HCT116 (cell line): Measurements from ENCODE around the gene MED13L. TPM values are rescaled to one million over a fixed set of nuclear protein-coding genes. Genes with fewer than 3 reads are reported as not detected.
A peak's percentile ranks its signal among the peaks of the same experiment; 100 is the strongest.

Source experiments
- ATAC-seq: fragments of 200-7000 bp; cut with Tn5 transposase; 2 replicates; pipeline ENCODE4 v1.9.1; 2020; ENCODE audit warnings: mild to moderate bottlenecking, moderate library complexity
- BruUV-seq: library from RNA; stranded (reverse); fragments of 400-500 nt; replicated peaks from 2 replicates; lab custom pipeline; 2021; lab: Mats Ljungman, UMichigan
- CTCF ChIA-PET: fragments of 300-600 bp; sonication (Branson Sonifier 250); formaldehyde crosslinking; loops from one replicate; lab custom pipeline; 2021; ENCODE audit warnings: antibody characterized with exemption; lab: Charles Lee
- POLR2A ChIA-PET: fragments of 300-600, 350-600 bp; sonication (Branson Sonifier 250); formaldehyde crosslinking; loops from one replicate; lab custom pipeline; 2021; ENCODE audit warnings: antibody characterized with exemption; lab: Charles Lee
- RAD21 ChIA-PET, 2 experiments: fragments of 300-600 bp; sonication (Branson Sonifier 250); formaldehyde crosslinking; loops; one replicate each; lab custom pipeline; 2023; ENCODE audit warnings: low total read pairs in 2 of 2; ENCODE audit not compliant: uncharacterized antibody in 2 of 2, unreplicated experiment in 2 of 2, low non-redundant PET in 1 of 2; lab: Charles Lee
- DNase-seq: peaks from one replicate; pipeline ENCODE4 v3.0.0-alpha.2; 2010; ENCODE audit warnings: low read depth, low spot score
- H2AFZ ChIP-seq: fragments of 200-600 bp; shearing (Covaris generic), sonication (generic); 2 replicates; pipeline ENCODE4 v1.6.1; 2017; ENCODE audit warnings: low read depth, mixed run types, mixed read lengths, antibody characterized with exemption, low read length; ENCODE audit not compliant: poor library complexity, severe bottlenecking
- H3K27ac ChIP-seq: 2 replicates; pipeline ENCODE4 v1.5.1; 2012; ENCODE audit warnings: low read depth, low read length
- H3K27me3 ChIP-seq: fragments of 200-600 bp; sonication (generic); 2 replicates; pipeline ENCODE4 v1.6.1; 2016; ENCODE audit warnings: mixed run types, low read length, mixed read lengths; ENCODE audit not compliant: insufficient read depth
- H3K36me3 ChIP-seq, 2 experiments: fragments of 200-500 bp in 1 of 2; fragments of 200-600 bp in 1 of 2; sonication (Bioruptor generic) in 1 of 2; sonication (generic) in 1 of 2; 2 replicates each; pipeline versions ENCODE4 v1.5.1 to v1.6.1; 2014 to 2016; ENCODE audit warnings: low read length in 2 of 2, inconsistent platforms in 1 of 2, mixed read lengths in 1 of 2, mixed run types in 1 of 2; ENCODE audit not compliant: insufficient read depth in 2 of 2, control insufficient read depth in 1 of 2
- H3K4me1 ChIP-seq, 2 experiments: fragments of 200-600 bp in 1 of 2; sonication (generic) in 1 of 2; 2 replicates each; pipeline versions ENCODE4 v1.5.1 to v1.6.1; 2012 to 2017; ENCODE audit warnings: low read length in 2 of 2, inconsistent platforms in 1 of 2, mild to moderate bottlenecking in 1 of 2, mixed read lengths in 1 of 2, mixed run types in 1 of 2, moderate library complexity in 1 of 2; ENCODE audit not compliant: insufficient read depth in 2 of 2, control insufficient read depth in 1 of 2
- H3K4me2 ChIP-seq: fragments of 200-600 bp; sonication (generic); 2 replicates; pipeline ENCODE4 v1.6.1; 2017; ENCODE audit warnings: mixed run types, low read length, mixed read lengths
- H3K4me3 ChIP-seq, 2 experiments: fragments of 200-600 bp in 1 of 2; sonication (generic) in 1 of 2; replicated peaks in 1 of 2; 2 replicates each; pipeline ENCODE4 v1.5.1; 2011 to 2016; ENCODE audit warnings: low read length in 2 of 2, control low read depth in 1 of 2, low read depth in 1 of 2, mild to moderate bottlenecking in 1 of 2, mixed read lengths in 1 of 2, mixed run types in 1 of 2
- H3K79me2 ChIP-seq: fragments of 200-600 bp; sonication (generic); 2 replicates; pipeline ENCODE4 v1.6.1; 2017; ENCODE audit warnings: mild to moderate bottlenecking, mixed run types, low read length, moderate library complexity, mixed read lengths; ENCODE audit not compliant: insufficient read depth
- H3K9ac ChIP-seq: fragments of 200-600 bp; sonication (generic); 2 replicates; pipeline ENCODE4 v1.6.1; 2016; ENCODE audit warnings: low read length, mixed read lengths
- H3K9me2 ChIP-seq: fragments of 200-600 bp; sonication (generic), shearing (Covaris generic); 2 replicates; pipeline ENCODE4 v1.6.1; 2017; ENCODE audit warnings: mixed run types, mild to moderate bottlenecking, moderate library complexity; ENCODE audit not compliant: insufficient read depth
- H3K9me3 ChIP-seq, 2 experiments: fragments of 200-500 bp in 1 of 2; fragments of 200-600 bp in 1 of 2; sonication (Bioruptor generic) in 1 of 2; sonication (generic) in 1 of 2; 2 replicates each; pipeline ENCODE4 v1.6.1; 2014 to 2017; ENCODE audit warnings: low read length in 2 of 2, mixed read lengths in 2 of 2, inconsistent platforms in 1 of 2, low read depth in 1 of 2, mild to moderate bottlenecking in 1 of 2, mixed run types in 1 of 2, moderate library complexity in 1 of 2; ENCODE audit not compliant: control insufficient read depth in 1 of 2, insufficient read depth in 1 of 2
- H4K20me1 ChIP-seq: fragments of 200-600 bp; sonication (generic), shearing (Covaris generic); 2 replicates; pipeline ENCODE4 v1.6.1; 2017; ENCODE audit warnings: mixed run types, mild to moderate bottlenecking, moderate library complexity; ENCODE audit not compliant: insufficient read depth
- EZH2 ChIP-seq: fragments of 200-600 bp; sonication (generic); IDR thresholded peaks from 2 replicates; pipeline ENCODE4 v1.6.1; 2017; ENCODE audit warnings: antibody characterized with exemption, mixed run types
- FOSL1 ChIP-seq: IDR thresholded peaks from 2 replicates; pipeline ENCODE4 v1.6.1; 2012; ENCODE audit warnings: low read depth
- JUND ChIP-seq: IDR thresholded peaks from 2 replicates; pipeline ENCODE4 v1.6.1; 2012
- SP1 ChIP-seq: IDR thresholded peaks from 2 replicates; pipeline ENCODE4 v1.6.1; 2012; ENCODE audit warnings: low read depth
- YY1 ChIP-seq: IDR thresholded peaks from 2 replicates; pipeline ENCODE4 v1.6.1; 2011; ENCODE audit warnings: low read length, low read depth, moderate library complexity, mild to moderate bottlenecking; ENCODE audit not compliant: insufficient replicate concordance; ENCODE audit errors: extremely low read depth
- intact Hi-C: fragments of 100-400 bp; cut with micrococcal nuclease; formaldehyde crosslinking; loops from 2 replicates; pipeline ENCODE4 v1.10.0; 2022
- total RNA-seq: library from RNA; stranded (reverse); gene quantifications from one replicate; pipeline ENCODE4 v1.2.1, GENCODE V29; 2021; ENCODE audit not compliant: unreplicated experiment

Gene MED13L
- total RNA-seq, 1 experiment from 2014 or later: 176 TPM

GRCh38 chr12:116143909-116144308 lies 133.6 kb downstream of the MED13L start:
- TF ChIP-seq SP1 (no peak), EZH2 (no peak)
- no peaks in the 10 kb centered on the region for H3K9me2 ChIP-seq
- intact Hi-C loops: loop anchor here (5.0 to 10.0 kb wide), 2 partner anchors 531 to 553 kb away; no protein-coding TSS in a partner anchor
- ChIA-PET RAD21 (no interaction called here), POLR2A (no interaction called here), CTCF (interaction anchor here (1.0 kb wide), 1 partner anchor 456 kb away, joined by 4 read pairs; no protein-coding TSS in a partner anchor)
- no peak for DNase-seq
- no peak overlapping the region for H3K4me3 ChIP-seq
- peak overlapping the region; percentile 21; the same call in 1 of the 2 replicates for H3K27ac ChIP-seq
- H3K4me2 ChIP-seq: peak overlapping the region; percentile 22
- H2AFZ ChIP-seq: no peak overlapping the region
- peaks cover 58% of the 10 kb centered on the region for H4K20me1 ChIP-seq
- peak; percentile 46 for ATAC-seq
- BruUV-seq: no TSS peak
- H3K79me2 ChIP-seq: peaks cover 100% of the 10 kb centered on the region
- no peaks in the 10 kb centered on the region for H3K9me3 ChIP-seq
- H3K27me3 ChIP-seq: no peaks in the 10 kb centered on the region
- H3K9ac ChIP-seq: no peak overlapping the region
- H3K4me1 ChIP-seq: peaks cover 26 to 70% of the 10 kb centered on the region in 2 experiments
- H3K36me3 ChIP-seq: no peaks in the 10 kb centered on the region

GRCh38 chr12:116142936-116143898 lies 134.3 kb downstream of the MED13L start:
- Histone ChIP-seq H3K27ac (peak overlapping the region; percentile 21; the same call in 1 of the 2 replicates), H3K79me2 (peaks cover 100% of the 10 kb centered on the region)

More at GRCh38 chr12:116142936-116143898, 134.3 kb downstream of the MED13L start:
- H4K20me1 ChIP-seq: peaks cover 62% of the 10 kb centered on the region
- no peaks in the 10 kb centered on the region for H3K36me3 ChIP-seq
- TF ChIP-seq SP1 (0 out of 2 replicates have a peak, but pooled peaks have one; percentile 14), YY1 (no peak), JUND (peak; percentile 26; the same call in 1 of the 2 replicates), FOSL1 (peak; percentile 12; the same call in 1 of the 2 replicates)
- POLR2A ChIA-PET: no interaction called here
- H3K4me1 ChIP-seq: peaks cover 30 to 74% of the 10 kb centered on the region in 2 experiments
- no peak overlapping the region for H2AFZ ChIP-seq
- DNase-seq: no peak
- no TSS peak for BruUV-seq
- H3K9me2 ChIP-seq: no peaks in the 10 kb centered on the region
- H3K4me2 ChIP-seq: peak overlapping the region; percentile 22; the same call in 1 of the 2 replicates
- ATAC-seq: no peak
- H3K9me3 ChIP-seq: no peaks in the 10 kb centered on the region
- RAD21 ChIA-PET: interaction anchor here in 1 of 2 experiments (0.6 kb wide), 1 partner anchor 133 kb away, joined by 3 read pairs; no protein-coding TSS in a partner anchor
- no peak overlapping the region for H3K9ac ChIP-seq
- H3K4me3 ChIP-seq: no peak overlapping the region
- no peaks in the 10 kb centered on the region for H3K27me3 ChIP-seq
- intact Hi-C loops: loop anchor here (5.0 to 10.0 kb wide), 2 partner anchors 532 to 554 kb away; no protein-coding TSS in a partner anchor
- CTCF ChIA-PET: interaction anchor here (2.2 kb wide), 1 partner anchor 456 kb away, joined by 12 read pairs; no protein-coding TSS in a partner anchor
